Measurements from ENCODE around the gene ASXL3.

The ASXL3 gene

GRCh38 chr18:33600846-33601245 lies 22.8 kb downstream of the ASXL3 start:
- H3K4me3 ChIP-seq (ENCODE audit: low read depth, low read length), result no peak overlapping the region
- TF ChIP-seq, protein P1, sequence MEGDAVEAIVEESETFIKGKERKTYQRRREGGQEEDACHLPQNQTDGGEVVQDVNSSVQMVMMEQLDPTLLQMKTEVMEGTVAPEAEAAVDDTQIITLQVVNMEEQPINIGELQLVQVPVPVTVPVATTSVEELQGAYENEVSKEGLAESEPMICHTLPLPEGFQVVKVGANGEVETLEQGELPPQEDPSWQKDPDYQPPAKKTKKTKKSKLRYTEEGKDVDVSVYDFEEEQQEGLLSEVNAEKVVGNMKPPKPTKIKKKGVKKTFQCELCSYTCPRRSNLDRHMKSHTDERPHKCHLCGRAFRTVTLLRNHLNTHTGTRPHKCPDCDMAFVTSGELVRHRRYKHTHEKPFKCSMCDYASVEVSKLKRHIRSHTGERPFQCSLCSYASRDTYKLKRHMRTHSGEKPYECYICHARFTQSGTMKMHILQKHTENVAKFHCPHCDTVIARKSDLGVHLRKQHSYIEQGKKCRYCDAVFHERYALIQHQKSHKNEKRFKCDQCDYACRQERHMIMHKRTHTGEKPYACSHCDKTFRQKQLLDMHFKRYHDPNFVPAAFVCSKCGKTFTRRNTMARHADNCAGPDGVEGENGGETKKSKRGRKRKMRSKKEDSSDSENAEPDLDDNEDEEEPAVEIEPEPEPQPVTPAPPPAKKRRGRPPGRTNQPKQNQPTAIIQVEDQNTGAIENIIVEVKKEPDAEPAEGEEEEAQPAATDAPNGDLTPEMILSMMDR (IDR thresholded peaks at IDR 0.05; ENCODE audit: borderline replicate concordance, insufficient read depth, low read depth, low read length), result no peak

- TF ChIP-seq, protein P1 (IDR thresholded peaks at IDR 0.05; ENCODE audit: borderline replicate concordance, insufficient read depth, low read depth, low read length), result no peak
These were observed 25.4 kb downstream of the ASXL3 start for GRCh38 chr18:33603454-33603853.

DNA sequence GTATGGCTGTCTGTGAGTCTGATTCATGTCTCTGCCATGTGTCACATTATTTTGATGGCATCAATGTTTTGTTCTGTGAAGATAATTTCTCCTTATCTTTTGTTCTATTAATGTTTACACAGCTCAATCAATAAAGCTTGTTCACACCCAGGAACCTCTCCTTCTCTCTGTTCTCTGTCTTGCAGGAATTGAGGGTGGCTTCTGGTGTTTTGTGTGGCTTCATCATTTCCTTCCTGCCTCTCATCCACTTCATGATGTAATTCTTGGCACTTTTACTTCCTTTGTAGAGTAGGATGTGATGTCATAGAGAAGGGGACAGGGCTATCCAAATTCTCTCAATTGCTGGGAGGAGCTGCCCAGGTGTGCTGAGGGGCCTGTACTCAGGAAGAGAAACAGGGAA lies 27.2 kb downstream of the ASXL3 start:
- no peak overlapping the region for H3K4me3 ChIP-seq (ENCODE audit: low read depth, low read length)
- TF ChIP-seq, protein P1 (IDR thresholded peaks at IDR 0.05; ENCODE audit: borderline replicate concordance, insufficient read depth, low read depth, low read length), result no peak

More at GRCh38 chr18:33603454-33603853, 25.4 kb downstream of the ASXL3 start:
- H3K4me3 ChIP-seq (ENCODE audit: low read depth, low read length), result no peak overlapping the region

DNA sequence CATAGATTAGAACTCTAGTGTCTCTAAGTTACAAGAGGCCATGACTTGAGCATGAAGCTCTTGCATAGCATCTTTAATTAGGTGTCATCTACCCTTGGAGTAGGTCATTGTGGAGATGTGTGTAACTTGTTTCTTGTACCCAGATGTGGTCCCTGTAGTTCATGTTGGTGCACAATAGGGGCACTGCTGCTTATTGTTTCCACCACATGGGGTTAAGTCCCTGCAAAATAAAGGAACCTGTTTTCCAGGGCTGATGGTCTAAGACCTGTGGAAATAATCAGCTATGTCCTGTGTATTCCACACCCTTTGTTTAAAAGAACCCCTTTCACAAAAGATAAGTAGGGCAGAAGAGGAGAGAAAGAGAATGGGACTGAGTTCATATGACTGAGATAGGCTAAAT lies 28.6 kb downstream of the ASXL3 start:
- TF ChIP-seq, protein P1 (IDR thresholded peaks at IDR 0.05; ENCODE audit: borderline replicate concordance, insufficient read depth, low read depth, low read length), result peak; percentile 19; the same call in 1 of the 2 replicates
- H3K4me3 ChIP-seq (ENCODE audit: low read depth, low read length), result no peak overlapping the region

GRCh38 chr18:33611525-33612135 lies 33.6 kb downstream of the ASXL3 start:
- TF ChIP-seq, protein P1 (IDR thresholded peaks at IDR 0.05; ENCODE audit: borderline replicate concordance, insufficient read depth, low read depth, low read length), result no peak
- H3K4me3 ChIP-seq (ENCODE audit: low read depth, low read length), result no peak overlapping the region

DNA sequence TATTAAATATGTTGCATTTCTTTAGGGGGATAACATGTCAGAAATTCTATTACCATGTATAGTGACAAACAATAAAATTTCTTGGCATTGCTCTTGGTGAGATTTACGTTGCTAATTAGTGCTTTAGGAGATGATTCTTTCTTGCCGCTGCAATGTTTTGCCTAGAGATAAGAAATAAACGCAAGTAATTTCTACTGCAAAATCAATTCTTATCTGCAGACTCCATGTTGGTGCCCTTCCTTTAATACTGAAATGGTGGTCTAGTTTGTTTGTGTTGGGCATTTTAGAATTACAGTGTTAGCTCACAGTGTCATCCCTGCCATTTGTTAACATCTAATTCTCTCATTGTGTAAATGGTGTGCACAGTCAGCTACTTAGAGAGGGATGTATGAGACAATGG lies 34.6 kb downstream of the ASXL3 start:
- H3K4me3 ChIP-seq (ENCODE audit: low read depth, low read length), result no peak overlapping the region
- TF ChIP-seq, protein P1 (IDR thresholded peaks at IDR 0.05; ENCODE audit: borderline replicate concordance, insufficient read depth, low read depth, low read length), result no peak

DNA sequence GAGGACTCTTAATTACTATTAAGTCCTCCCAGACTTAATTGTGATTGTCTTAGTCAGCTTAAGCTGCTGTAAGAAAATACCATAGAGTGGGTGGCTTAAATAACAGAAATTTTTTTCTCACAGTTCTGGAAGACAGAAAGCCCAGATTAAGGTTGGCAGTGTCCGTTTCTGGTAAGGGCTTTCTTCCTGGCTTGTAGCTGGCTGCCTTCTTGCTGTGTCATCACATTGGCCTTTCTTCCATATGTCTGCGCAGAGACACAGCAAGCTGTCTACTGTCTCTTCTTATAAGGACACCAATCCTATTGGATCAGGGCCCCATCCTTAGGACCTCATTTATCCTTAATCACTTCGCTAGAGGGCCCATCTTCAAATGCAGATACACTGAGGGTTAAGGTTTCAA lies 38.5 kb downstream of the ASXL3 start:
- TF ChIP-seq, protein P1 (IDR thresholded peaks at IDR 0.05; ENCODE audit: borderline replicate concordance, insufficient read depth, low read depth, low read length), result no peak
- H3K4me3 ChIP-seq (ENCODE audit: low read depth, low read length), result no peak overlapping the region

Measured in GM12875 (cell line).